Lower leg skin (tissue), 3 donors: ENCODE results near the gene LRPPRC.

Experiments
- POLR2A ChIP-seq, 2 donors: fragments of 450-650 bp; IDR thresholded peaks; one replicate each; pipeline ENCODE4 v1.6.1; 2016 to 2017; ENCODE audit warnings: antibody characterized with exemption in 2 of 2, mild to moderate bottlenecking in 1 of 2, moderate library complexity in 1 of 2
- TF ChIP-seq, protein P1 (sequence below), 3 donors: fragments of 450-650 bp; IDR thresholded peaks; one replicate each; pipeline ENCODE4 v1.5.1; 2016; ENCODE audit warnings: antibody characterized with exemption in 3 of 3, mild to moderate bottlenecking in 3 of 3, moderate library complexity in 2 of 3

DNA sequence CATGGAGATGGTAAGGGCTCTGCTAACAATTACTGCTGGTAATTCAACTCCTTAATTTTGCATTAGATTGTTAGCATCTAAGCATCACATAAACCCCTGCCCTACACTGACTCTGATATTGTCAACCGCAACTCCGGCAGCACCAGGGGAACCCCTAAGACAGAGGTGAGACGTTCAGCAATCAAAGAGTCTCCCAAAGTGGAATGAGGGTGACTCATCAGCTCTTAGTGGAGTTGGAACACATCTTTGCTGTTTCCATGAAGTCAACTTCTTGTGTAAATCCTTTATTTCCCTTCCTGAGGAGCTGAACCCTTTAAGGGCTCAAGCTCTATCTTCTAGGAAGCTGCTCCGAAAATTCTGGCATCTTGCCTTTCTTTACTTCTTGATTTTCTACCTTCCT is 104.9 kb downstream of the LRPPRC start:
- TF ChIP-seq, protein P1, sequence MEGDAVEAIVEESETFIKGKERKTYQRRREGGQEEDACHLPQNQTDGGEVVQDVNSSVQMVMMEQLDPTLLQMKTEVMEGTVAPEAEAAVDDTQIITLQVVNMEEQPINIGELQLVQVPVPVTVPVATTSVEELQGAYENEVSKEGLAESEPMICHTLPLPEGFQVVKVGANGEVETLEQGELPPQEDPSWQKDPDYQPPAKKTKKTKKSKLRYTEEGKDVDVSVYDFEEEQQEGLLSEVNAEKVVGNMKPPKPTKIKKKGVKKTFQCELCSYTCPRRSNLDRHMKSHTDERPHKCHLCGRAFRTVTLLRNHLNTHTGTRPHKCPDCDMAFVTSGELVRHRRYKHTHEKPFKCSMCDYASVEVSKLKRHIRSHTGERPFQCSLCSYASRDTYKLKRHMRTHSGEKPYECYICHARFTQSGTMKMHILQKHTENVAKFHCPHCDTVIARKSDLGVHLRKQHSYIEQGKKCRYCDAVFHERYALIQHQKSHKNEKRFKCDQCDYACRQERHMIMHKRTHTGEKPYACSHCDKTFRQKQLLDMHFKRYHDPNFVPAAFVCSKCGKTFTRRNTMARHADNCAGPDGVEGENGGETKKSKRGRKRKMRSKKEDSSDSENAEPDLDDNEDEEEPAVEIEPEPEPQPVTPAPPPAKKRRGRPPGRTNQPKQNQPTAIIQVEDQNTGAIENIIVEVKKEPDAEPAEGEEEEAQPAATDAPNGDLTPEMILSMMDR (IDR thresholded peaks at IDR 0.05): no peak
- no peak for TF ChIP-seq POLR2A (IDR thresholded peaks at IDR 0.05)
